ENCODE data around the gene FKBP6.
"Not testable (repeated sequence)": the region's sequence is repeated elsewhere in the genome, so short reads cannot be mapped to it uniquely, and the experiment has no call there.

FKBP6 gene

GRCh38 chr7:73324081-73324845 is 3.7 kb upstream of the FKBP6 start:
- DNase-seq (ENCODE audit: low spot score), result peak; percentile 54

- DNase-seq (ENCODE audit: low spot score), result not testable (repeated sequence)
Observed at GRCh38 chr7:73325424-73325823, 2.5 kb upstream of the FKBP6 start.

GRCh38 chr7:73327449-73327848 is 512 bp upstream of the FKBP6 start:
- not testable (repeated sequence) for DNase-seq (ENCODE audit: low spot score)

GRCh38 chr7:73328696-73329095 is 735 bp downstream of the FKBP6 start:
- no peak for DNase-seq (ENCODE audit: low spot score)

GRCh38 chr7:73329861-73330581 is 2.1 kb downstream of the FKBP6 start:
- peak; percentile 17 for DNase-seq (ENCODE audit: low spot score)

- DNase-seq (ENCODE audit: low spot score), result no peak
Observed at GRCh38 chr7:73330772-73331171, 2.8 kb downstream of the FKBP6 start.

- no peak for DNase-seq (ENCODE audit: low spot score)
Observed at GRCh38 chr7:73332447-73332846, 4.5 kb downstream of the FKBP6 start.

- DNase-seq (ENCODE audit: low spot score), result no peak
Observed at GRCh38 chr7:73338321-73338720, 10.4 kb downstream of the FKBP6 start.

- DNase-seq (ENCODE audit: low spot score), result no peak
Observed at GRCh38 chr7:73340514-73340913, 12.6 kb downstream of the FKBP6 start.

- DNase-seq (ENCODE audit: low spot score), result no peak
Observed at GRCh38 chr7:73341877-73342276, 13.9 kb downstream of the FKBP6 start.

GRCh38 chr7:73342645-73343044 is 14.7 kb downstream of the FKBP6 start:
- peak; percentile 73 for DNase-seq (ENCODE audit: low spot score)

- peak; percentile 63 for DNase-seq (ENCODE audit: low spot score)
Observed at GRCh38 chr7:73343671-73344380, 15.9 kb downstream of the FKBP6 start.

GRCh38 chr7:73345538-73345937 is 17.6 kb downstream of the FKBP6 start:
- DNase-seq (ENCODE audit: low spot score), result no peak

- DNase-seq (ENCODE audit: low spot score), result no peak
Observed at GRCh38 chr7:73345951-73346350, 18.0 kb downstream of the FKBP6 start.

GRCh38 chr7:73349763-73350162 is 21.8 kb downstream of the FKBP6 start:
- DNase-seq (ENCODE audit: low spot score), result no peak

- no peak for DNase-seq (ENCODE audit: low spot score)
Observed at GRCh38 chr7:73350306-73351068, 22.5 kb downstream of the FKBP6 start.

GRCh38 chr7:73351447-73352167 is 23.6 kb downstream of the FKBP6 start:
- no peak for DNase-seq (ENCODE audit: low spot score)

GRCh38 chr7:73352784-73353183 is 24.8 kb downstream of the FKBP6 start:
- no peak for DNase-seq (ENCODE audit: low spot score)

- no peak for DNase-seq (ENCODE audit: low spot score)
Observed at GRCh38 chr7:73353243-73353642, 25.3 kb downstream of the FKBP6 start.

GRCh38 chr7:73354196-73354595 is 26.2 kb downstream of the FKBP6 start:
- DNase-seq (ENCODE audit: low spot score), result no peak

GRCh38 chr7:73354821-73355220 is 26.9 kb downstream of the FKBP6 start:
- DNase-seq (ENCODE audit: low spot score), result no peak

All from pons (tissue), 1 donor.